Measurements from ENCODE around the gene RNF7. TPM values are rescaled to one million over a fixed set of nuclear protein-coding genes. Genes with fewer than 3 reads are reported as not detected.

Gene RNF7
- total and polyA plus RNA-seq, 2 of the 4 experiments (the other 2 are of a cell fraction): 98.7 to 149 TPM

- H2BK120ac ChIP-seq (ENCODE audit: low read depth, low read length): no peak overlapping the region
- no peak overlapping the region for H3K23ac ChIP-seq (ENCODE audit: low read depth, low read length)
- H3K9me1 ChIP-seq (ENCODE audit: insufficient read depth, low read length): no peaks in the 10 kb centered on the region
- no peak for TF ChIP-seq RFX5 (IDR thresholded peaks at IDR 0.05; ENCODE audit: low read depth, low read length)
- no peak for TF ChIP-seq CHD1 (IDR thresholded peaks at IDR 0.05; ENCODE audit: low read depth, low read length)
- no peak for TF ChIP-seq MXI1 (IDR thresholded peaks at IDR 0.05; ENCODE audit: borderline replicate concordance, low read depth, low read length)
- TF ChIP-seq POLR2A (IDR thresholded peaks at IDR 0.05; ENCODE audit: low read depth, low read length): no peak
- TF ChIP-seq RCOR1 (IDR thresholded peaks at IDR 0.05; ENCODE audit: insufficient replicate concordance, low read length): no peak
- no peak for TF ChIP-seq CTCF (conservative IDR thresholded peaks at IDR 0.05; ENCODE audit: low read depth, low read length)
- TF ChIP-seq FOS (IDR thresholded peaks at IDR 0.05; ENCODE audit: low read depth, low read length): no peak
- no peak for TF ChIP-seq BHLHE40 (IDR thresholded peaks at IDR 0.05; ENCODE audit: low read depth, low read length)
- no peak for TF ChIP-seq CEBPB (IDR thresholded peaks at IDR 0.05; ENCODE audit: low read depth, low read length)
- no peak for TF ChIP-seq SMC3 (IDR thresholded peaks at IDR 0.05; ENCODE audit: low read depth, low read length)
- TF ChIP-seq NFE2L2 (IDR thresholded peaks at IDR 0.05; ENCODE audit: low read depth, low read length): no peak
- no peak for TF ChIP-seq MAZ (IDR thresholded peaks at IDR 0.05; ENCODE audit: borderline replicate concordance, low read depth, low read length)
- no peak for TF ChIP-seq RAD21 (IDR thresholded peaks at IDR 0.05; ENCODE audit: low read length)
- no peak for TF ChIP-seq USF2 (IDR thresholded peaks at IDR 0.05; ENCODE audit: low read depth, low read length)
- TF ChIP-seq MAFK (IDR thresholded peaks at IDR 0.05; ENCODE audit: low read depth, low read length): no peak
- TF ChIP-seq ELK1 (IDR thresholded peaks at IDR 0.05; ENCODE audit: borderline replicate concordance, low read depth, low read length): no peak
- no peak overlapping the region for H3K27ac ChIP-seq (ENCODE audit: insufficient read depth, low read length)
- no peak overlapping the region for H4K91ac ChIP-seq (ENCODE audit: insufficient read depth, low read depth, low read length)
- peaks cover 7% of the 10 kb centered on the region for H3K4me1 ChIP-seq (ENCODE audit: control insufficient read depth, insufficient read depth, low read length)
- H3K27me3 ChIP-seq (ENCODE audit: control insufficient read depth, insufficient read depth, low read length): 0 out of 2 replicates have a peak, but pooled peaks cover 1% of the 10 kb centered on the region
- no peaks in the 10 kb centered on the region for H3K36me3 ChIP-seq (ENCODE audit: control insufficient read depth, insufficient read depth, low read length)
- H2AK5ac ChIP-seq (ENCODE audit: low read depth, low read length): no peak overlapping the region
- H2AK9ac ChIP-seq (replicated peaks; ENCODE audit: low read depth, low read length, poor library complexity): no peak overlapping the region
- in situ Hi-C loops (cut with MboI; ENCODE audit: low sequenced_read_pairs) (no loop called here), dilution Hi-C loops (cut with HindIII; ENCODE audit: low sequenced_read_pairs, unreplicated experiment) (no loop called here), intact Hi-C loops (cut with micrococcal nuclease) (no loop called here)
- no peak overlapping the region for H2AFZ ChIP-seq (replicated peaks; ENCODE audit: low read length, poor library complexity)
- no peaks in the 10 kb centered on the region for H3K9me3 ChIP-seq (ENCODE audit: control insufficient read depth, insufficient read depth, low read length)
- no peak overlapping the region for H3K4ac ChIP-seq (ENCODE audit: low read depth, low read length)
- ChIA-PET POLR2A (ENCODE audit: unreplicated experiment) (no interaction called here), CTCF (interaction anchor here (0.7 kb wide), 1 partner anchor 13 kb away, joined by 3 read pairs; no protein-coding TSS in a partner anchor)
- whole genome bisulfite sequencing, 2 experiments (ENCODE audit: extremely low coverage in 2 of 2, insufficient read length in 1 of 2): 83% methylated on average over 2 of the region's 4 CpGs; no CpG with 5 or more reads in 1 of the 2 experiments
- H3K79me1 ChIP-seq (ENCODE audit: low read depth in 1 of 2, low read length in 2 of 2): no peaks in the 10 kb centered on the region
- H2BK5ac ChIP-seq (ENCODE audit: low read depth, low read length, poor library complexity, severe bottlenecking): no peak overlapping the region
- ATAC-seq (ENCODE audit: low read depth) (no peak), DNase-seq (no peak)
- H4K8ac ChIP-seq (ENCODE audit: low read depth in 2 of 2, low read length in 2 of 2): no peak overlapping the region
- H3K4me3 ChIP-seq (ENCODE audit: insufficient read depth, low read depth, low read length): no peak overlapping the region
- H4K5ac ChIP-seq (ENCODE audit: low read depth, low read length): no peak overlapping the region
- H3K14ac ChIP-seq (replicated peaks; ENCODE audit: low read depth, low read length): no peak overlapping the region
- H3K18ac ChIP-seq (ENCODE audit: low read depth, low read length): no peak overlapping the region
- H3K9ac ChIP-seq (ENCODE audit: low read depth, low read length): no peak overlapping the region
- H3K56ac ChIP-seq (ENCODE audit: extremely low read depth, insufficient read depth, low read length): no peak overlapping the region
- no TSS peak for BruUV-seq (replicated peaks)
- no peak overlapping the region for H2BK15ac ChIP-seq (ENCODE audit: low read depth, low read length)
- H3K4me2 ChIP-seq (ENCODE audit: low read depth, low read length): no peak overlapping the region
- no peaks in the 10 kb centered on the region for H4K20me1 ChIP-seq (ENCODE audit: insufficient read depth, low read length)
- H2BK20ac ChIP-seq (ENCODE audit: low read depth, low read length): no peak overlapping the region
Measured at GRCh38 chr3:141795276-141795675, 57.2 kb downstream of the RNF7 start.

All from IMR-90 (cell line).